NCI-H128 (cell line): ENCODE data around the gene MSRB3.

Experiments
- DNase-seq: peaks from one replicate; lab custom pipeline; 2025; ENCODE audit not compliant: unreplicated experiment; lab: John Stamatoyannopoulos, UW

MSRB3 gene

GRCh38 chr12:65387396-65387795, 108.9 kb downstream of the MSRB3 start:
- DNase-seq = no peak

- DNase-seq = no peak
Observed at GRCh38 chr12:65389436-65389835, 111.0 kb downstream of the MSRB3 start.

GRCh38 chr12:65391711-65392110, 113.2 kb downstream of the MSRB3 start:
- DNase-seq = no peak

GRCh38 chr12:65392491-65392890, 114.0 kb downstream of the MSRB3 start:
- no peak for DNase-seq

GRCh38 chr12:65403188-65403587, 124.7 kb downstream of the MSRB3 start:
- no peak for DNase-seq

- DNase-seq = no peak
Observed at GRCh38 chr12:65407388-65408149, 129.1 kb downstream of the MSRB3 start.

GRCh38 chr12:65408441-65408840, 130.0 kb downstream of the MSRB3 start:
- no peak for DNase-seq

GRCh38 chr12:65409726-65410125, 131.2 kb downstream of the MSRB3 start:
- DNase-seq = no peak

- no peak for DNase-seq
Observed at GRCh38 chr12:65411171-65411570, 132.7 kb downstream of the MSRB3 start.

- no peak for DNase-seq
Observed at GRCh38 chr12:65414526-65414925, 136.0 kb downstream of the MSRB3 start.

- no peak for DNase-seq
Observed at GRCh38 chr12:65415826-65416225, 137.3 kb downstream of the MSRB3 start.

GRCh38 chr12:65419284-65420072, 141.0 kb downstream of the MSRB3 start:
- DNase-seq = no peak

- no peak for DNase-seq
Observed at GRCh38 chr12:65420941-65421340, 142.5 kb downstream of the MSRB3 start.

- DNase-seq = no peak
Observed at GRCh38 chr12:65427646-65428045, 149.2 kb downstream of the MSRB3 start.

GRCh38 chr12:65430006-65430405, 151.5 kb downstream of the MSRB3 start:
- DNase-seq = no peak

GRCh38 chr12:65430571-65431306, 152.3 kb downstream of the MSRB3 start:
- no peak for DNase-seq

GRCh38 chr12:65432114-65432513, 153.6 kb downstream of the MSRB3 start:
- DNase-seq = no peak

- DNase-seq = no peak
Observed at GRCh38 chr12:65432651-65433050, 154.2 kb downstream of the MSRB3 start.

- no peak for DNase-seq
Observed at GRCh38 chr12:65434737-65435136, 156.3 kb downstream of the MSRB3 start.

- no peak for DNase-seq
Observed at GRCh38 chr12:65443038-65443437, 164.6 kb downstream of the MSRB3 start.

GRCh38 chr12:65444996-65445395, 166.5 kb downstream of the MSRB3 start:
- DNase-seq = no peak

GRCh38 chr12:65446901-65447300, 168.4 kb downstream of the MSRB3 start:
- DNase-seq = no peak
